HEK293 (cell line): ENCODE data around the gene AP3B1.

Experiments
- ZNF501 ChIP-seq: fragments of 450-650 bp; formaldehyde crosslinking; IDR thresholded peaks from 2 replicates; pipeline ENCODE4 v1.5.1; 2016; ENCODE audit warnings: missing biosample characterization, missing genetic modification characterization
- TF ChIP-seq, protein P1 (sequence below): fragments of 450-650 bp; IDR thresholded peaks from 2 replicates; pipeline ENCODE4 v1.5.1; 2018; ENCODE audit warnings: missing biosample characterization, missing genetic modification characterization
- TF ChIP-seq, protein P2 (sequence below): fragments of 450-650 bp; formaldehyde crosslinking; IDR thresholded peaks from 2 replicates; pipeline ENCODE4 v1.5.1; 2017; ENCODE audit warnings: missing biosample characterization, missing genetic modification characterization
- TF ChIP-seq, protein P3 (sequence below): fragments of 450-650 bp; formaldehyde crosslinking; IDR thresholded peaks from 2 replicates; pipeline ENCODE4 v1.5.1; 2016; ENCODE audit warnings: missing biosample characterization, missing genetic modification characterization
- TF ChIP-seq, protein P4 (sequence below): sonication (generic); formaldehyde crosslinking; IDR thresholded peaks from 2 replicates; pipeline ENCODE4 v1.8.1; 2022; ENCODE audit warnings: mild to moderate bottlenecking, moderate library complexity, missing genetic modification reagents

DNA sequence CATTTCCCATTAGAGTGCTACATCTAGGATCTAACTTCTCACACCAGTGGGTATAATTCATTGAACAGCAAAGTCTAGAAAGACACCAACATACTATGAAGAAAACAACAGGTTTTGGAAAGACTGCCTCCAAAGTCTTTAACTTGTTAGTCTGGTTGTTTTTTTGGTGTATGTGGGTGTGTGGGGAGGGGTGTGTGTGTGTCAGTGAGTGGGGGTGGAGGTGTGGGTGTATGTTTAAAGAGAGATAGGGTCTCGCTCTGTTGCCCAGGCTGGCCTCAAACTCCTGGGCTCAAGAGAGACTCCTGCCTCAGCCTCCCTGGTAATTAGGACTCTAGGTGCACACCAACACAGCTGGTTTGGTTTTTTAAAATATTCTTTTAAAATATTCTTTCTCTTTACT is 59.7 kb downstream of the AP3B1 start:
- TF ChIP-seq, protein P1, sequence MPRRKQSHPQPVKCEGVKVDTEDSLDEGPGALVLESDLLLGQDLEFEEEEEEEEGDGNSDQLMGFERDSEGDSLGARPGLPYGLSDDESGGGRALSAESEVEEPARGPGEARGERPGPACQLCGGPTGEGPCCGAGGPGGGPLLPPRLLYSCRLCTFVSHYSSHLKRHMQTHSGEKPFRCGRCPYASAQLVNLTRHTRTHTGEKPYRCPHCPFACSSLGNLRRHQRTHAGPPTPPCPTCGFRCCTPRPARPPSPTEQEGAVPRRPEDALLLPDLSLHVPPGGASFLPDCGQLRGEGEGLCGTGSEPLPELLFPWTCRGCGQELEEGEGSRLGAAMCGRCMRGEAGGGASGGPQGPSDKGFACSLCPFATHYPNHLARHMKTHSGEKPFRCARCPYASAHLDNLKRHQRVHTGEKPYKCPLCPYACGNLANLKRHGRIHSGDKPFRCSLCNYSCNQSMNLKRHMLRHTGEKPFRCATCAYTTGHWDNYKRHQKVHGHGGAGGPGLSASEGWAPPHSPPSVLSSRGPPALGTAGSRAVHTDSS (tag by site-specific recombination): no peak
- TF ChIP-seq, protein P2, sequence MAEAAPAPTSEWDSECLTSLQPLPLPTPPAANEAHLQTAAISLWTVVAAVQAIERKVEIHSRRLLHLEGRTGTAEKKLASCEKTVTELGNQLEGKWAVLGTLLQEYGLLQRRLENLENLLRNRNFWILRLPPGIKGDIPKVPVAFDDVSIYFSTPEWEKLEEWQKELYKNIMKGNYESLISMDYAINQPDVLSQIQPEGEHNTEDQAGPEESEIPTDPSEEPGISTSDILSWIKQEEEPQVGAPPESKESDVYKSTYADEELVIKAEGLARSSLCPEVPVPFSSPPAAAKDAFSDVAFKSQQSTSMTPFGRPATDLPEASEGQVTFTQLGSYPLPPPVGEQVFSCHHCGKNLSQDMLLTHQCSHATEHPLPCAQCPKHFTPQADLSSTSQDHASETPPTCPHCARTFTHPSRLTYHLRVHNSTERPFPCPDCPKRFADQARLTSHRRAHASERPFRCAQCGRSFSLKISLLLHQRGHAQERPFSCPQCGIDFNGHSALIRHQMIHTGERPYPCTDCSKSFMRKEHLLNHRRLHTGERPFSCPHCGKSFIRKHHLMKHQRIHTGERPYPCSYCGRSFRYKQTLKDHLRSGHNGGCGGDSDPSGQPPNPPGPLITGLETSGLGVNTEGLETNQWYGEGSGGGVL: no peak
- no peak for TF ChIP-seq ZNF501
- TF ChIP-seq, protein P3, sequence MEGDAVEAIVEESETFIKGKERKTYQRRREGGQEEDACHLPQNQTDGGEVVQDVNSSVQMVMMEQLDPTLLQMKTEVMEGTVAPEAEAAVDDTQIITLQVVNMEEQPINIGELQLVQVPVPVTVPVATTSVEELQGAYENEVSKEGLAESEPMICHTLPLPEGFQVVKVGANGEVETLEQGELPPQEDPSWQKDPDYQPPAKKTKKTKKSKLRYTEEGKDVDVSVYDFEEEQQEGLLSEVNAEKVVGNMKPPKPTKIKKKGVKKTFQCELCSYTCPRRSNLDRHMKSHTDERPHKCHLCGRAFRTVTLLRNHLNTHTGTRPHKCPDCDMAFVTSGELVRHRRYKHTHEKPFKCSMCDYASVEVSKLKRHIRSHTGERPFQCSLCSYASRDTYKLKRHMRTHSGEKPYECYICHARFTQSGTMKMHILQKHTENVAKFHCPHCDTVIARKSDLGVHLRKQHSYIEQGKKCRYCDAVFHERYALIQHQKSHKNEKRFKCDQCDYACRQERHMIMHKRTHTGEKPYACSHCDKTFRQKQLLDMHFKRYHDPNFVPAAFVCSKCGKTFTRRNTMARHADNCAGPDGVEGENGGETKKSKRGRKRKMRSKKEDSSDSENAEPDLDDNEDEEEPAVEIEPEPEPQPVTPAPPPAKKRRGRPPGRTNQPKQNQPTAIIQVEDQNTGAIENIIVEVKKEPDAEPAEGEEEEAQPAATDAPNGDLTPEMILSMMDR (tag by site-specific recombination): no peak
- TF ChIP-seq, protein P4, sequence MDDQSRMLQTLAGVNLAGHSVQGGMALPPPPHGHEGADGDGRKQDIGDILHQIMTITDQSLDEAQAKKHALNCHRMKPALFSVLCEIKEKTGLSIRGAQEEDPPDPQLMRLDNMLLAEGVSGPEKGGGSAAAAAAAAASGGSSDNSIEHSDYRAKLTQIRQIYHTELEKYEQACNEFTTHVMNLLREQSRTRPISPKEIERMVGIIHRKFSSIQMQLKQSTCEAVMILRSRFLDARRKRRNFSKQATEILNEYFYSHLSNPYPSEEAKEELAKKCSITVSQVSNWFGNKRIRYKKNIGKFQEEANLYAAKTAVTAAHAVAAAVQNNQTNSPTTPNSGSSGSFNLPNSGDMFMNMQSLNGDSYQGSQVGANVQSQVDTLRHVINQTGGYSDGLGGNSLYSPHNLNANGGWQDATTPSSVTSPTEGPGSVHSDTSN (CRISPR knock-in tag): no peak
